Aorta (tissue), 5 donors: ENCODE measurements around the gene SEC61A2. TPM values are rescaled to one million over a fixed set of nuclear protein-coding genes. Genes with fewer than 3 reads are reported as not detected.

Experiments used
- ATAC-seq: fragments of 200-7000 bp; cut with Tn5 transposase; one replicate; pipeline ENCODE4 v1.9.1; 2022; ENCODE audit warnings: moderate library complexity; ENCODE audit not compliant: low FRiP score
- DNase-seq, 2 donors: peaks; one replicate each; pipeline ENCODE4 v3.0.0-alpha.2; 2020
- H3K27ac ChIP-seq, 2 donors: one replicate each; pipeline ENCODE4 v1.5.1; 2013; ENCODE audit warnings: low read length in 2 of 2, mild to moderate bottlenecking in 2 of 2, moderate library complexity in 2 of 2, control low read depth in 1 of 2, inconsistent platforms in 1 of 2, low read depth in 1 of 2
- H3K27me3 ChIP-seq, 2 donors: one replicate each; pipeline ENCODE4 v1.6.1; 2013; ENCODE audit warnings: control low read depth in 1 of 2, low read length in 1 of 2, mild to moderate bottlenecking in 1 of 2, moderate library complexity in 1 of 2; ENCODE audit not compliant: insufficient read depth in 2 of 2, control insufficient read depth in 1 of 2
- H3K36me3 ChIP-seq, 2 donors: one replicate each; pipeline ENCODE4 v1.6.1; 2013; ENCODE audit warnings: control low read depth in 1 of 2, low read length in 1 of 2, mild to moderate bottlenecking in 1 of 2; ENCODE audit not compliant: insufficient read depth in 2 of 2, control insufficient read depth in 1 of 2
- H3K4me1 ChIP-seq, 2 donors: one replicate each; pipeline ENCODE4 v1.6.1; 2013; ENCODE audit warnings: low read length in 2 of 2, control low read depth in 1 of 2, mild to moderate bottlenecking in 1 of 2, moderate library complexity in 1 of 2; ENCODE audit not compliant: insufficient read depth in 2 of 2, control insufficient read depth in 1 of 2
- H3K4me3 ChIP-seq, 2 donors: one replicate each; pipeline ENCODE4 v1.5.1; 2013; ENCODE audit warnings: low read length in 2 of 2, control low read depth in 1 of 2, mild to moderate bottlenecking in 1 of 2
- H3K9me3 ChIP-seq: one replicate; pipeline ENCODE4 v1.6.1; 2013; ENCODE audit warnings: mild to moderate bottlenecking, low read length; ENCODE audit not compliant: control insufficient read depth
- WGBS, 2 donors: extraction: QIAGEN DNeasy Blood & Tissue Kit; methylation state at CpG; one replicate each; pipeline ENCODE4 v1.1.7; 2013; 5-methylcytosine and 5-hydroxymethylcytosine counted together
- intact Hi-C, 2 donors: fragments of 100-400 bp; cut with DNase I; formaldehyde crosslinking; loops; one replicate each; pipeline versions ENCODE4 v1.14.2 to v1.15.0; 2022
- polyA plus RNA-seq, 2 donors: library from polyadenylated mRNA; stranded (reverse); fragments of 200-250 nt; gene quantifications; one replicate each; pipeline ENCODE4 v1.2.3, GENCODE V29; 2013
- total RNA-seq, 2 donors: library from RNA; stranded (reverse); fragmentation: NEBNext Ultra II Directional; extraction: Animal tissue kit (Norgen Biotek cat#: 25700); gene quantifications; one replicate each; pipeline ENCODE4 v1.2.1, GENCODE V29; 2021
- donor health status: healthy with polysubstance abuse.
- donor health status: Bipolar disorder and iron deficiency.
- donor health status: DM: no; HTN: no; CAD: no.
- donor health status: DM: no; HTN: no; CAD: no.
- donor health status: DM: yes; HTN: yes; CAD: no.

SEC61A2 gene
- total and polyA plus RNA-seq, 4 donors = 3.3 to 8.7 (median 7.0) TPM

DNA sequence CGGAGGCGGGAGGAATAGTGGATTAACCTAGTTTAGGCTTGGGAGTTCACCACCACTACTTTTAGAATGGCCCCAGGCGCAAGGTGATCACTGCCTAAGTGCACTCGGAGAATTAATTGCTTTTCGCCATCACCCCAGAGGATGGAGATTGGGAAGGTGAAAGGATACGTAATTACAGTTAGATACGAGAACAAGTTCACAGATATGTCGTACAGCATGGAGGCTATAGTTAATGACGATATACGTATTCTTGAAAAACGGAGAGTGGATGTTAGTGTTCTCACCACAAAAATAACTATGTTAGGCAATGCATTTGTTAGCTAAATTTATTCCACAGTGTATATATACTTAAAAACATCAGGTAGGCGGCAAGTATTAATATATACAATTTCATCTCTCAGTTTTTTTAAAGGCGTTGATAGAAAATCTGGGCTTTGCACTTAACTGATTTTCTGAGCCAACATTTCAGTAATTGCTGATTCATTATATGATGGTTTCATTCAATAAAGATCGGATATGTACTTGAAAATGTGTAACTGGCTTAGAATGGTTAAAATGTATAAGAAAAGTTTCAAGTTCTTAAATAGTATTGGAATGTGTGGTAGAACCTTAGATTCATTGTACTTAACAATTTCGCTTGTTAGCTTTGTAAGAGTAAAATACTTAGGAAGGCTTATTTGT lies 67.2 kb downstream of the SEC61A2 start:
- no peak for ATAC-seq
- DNase-seq = no peak
- Histone ChIP-seq H3K27me3 (no peaks in the 10 kb centered on the region), H3K4me1 (peaks cover 0 to 6% of the 10 kb centered on the region in 2 donors), H3K27ac (peak overlapping the region in 1 of 2 donors; percentile 71), H3K36me3 (peaks cover 0 to 4% of the 10 kb centered on the region in 2 donors), H3K9me3 (no peaks in the 10 kb centered on the region), H3K4me3 (peak overlapping the region; percentile 79 to 93)
- WGBS, 2 donors = 8 to 9% methylated on average over 15 of the region's 15 CpGs
- intact Hi-C loops = no loop called here

DNA sequence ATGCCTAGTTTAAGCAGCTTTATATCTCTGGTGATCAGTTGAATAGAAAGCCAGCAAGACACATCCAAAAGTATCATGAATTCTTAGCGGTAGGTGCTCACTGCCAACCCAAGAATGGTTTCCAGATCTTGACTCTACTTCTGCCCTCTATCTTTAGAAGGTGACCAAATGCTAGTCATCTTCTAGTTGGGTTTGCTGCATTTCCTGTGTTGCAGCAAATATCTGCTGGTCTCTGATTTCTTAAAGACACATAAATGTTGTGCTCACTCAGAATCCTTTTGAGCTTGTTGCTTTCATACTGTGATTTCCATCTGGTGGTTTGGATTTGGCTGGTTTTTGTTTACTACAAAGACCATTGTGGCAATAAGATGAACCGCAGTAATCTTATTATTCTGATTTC lies 68.7 kb downstream of the SEC61A2 start:
- ATAC-seq = no peak
- Histone ChIP-seq H3K27me3 (no peaks in the 10 kb centered on the region), H3K27ac (no peak overlapping the region), H3K4me3 (no peak overlapping the region), H3K36me3 (peaks cover 3 to 4% of the 10 kb centered on the region in 2 donors), H3K4me1 (peaks cover 0 to 6% of the 10 kb centered on the region in 2 donors), H3K9me3 (no peaks in the 10 kb centered on the region)
- WGBS, 2 donors = 80 to 88% methylated on average over 2 of the region's 2 CpGs
- intact Hi-C loops = no loop called here
- no peak for DNase-seq

DNA sequence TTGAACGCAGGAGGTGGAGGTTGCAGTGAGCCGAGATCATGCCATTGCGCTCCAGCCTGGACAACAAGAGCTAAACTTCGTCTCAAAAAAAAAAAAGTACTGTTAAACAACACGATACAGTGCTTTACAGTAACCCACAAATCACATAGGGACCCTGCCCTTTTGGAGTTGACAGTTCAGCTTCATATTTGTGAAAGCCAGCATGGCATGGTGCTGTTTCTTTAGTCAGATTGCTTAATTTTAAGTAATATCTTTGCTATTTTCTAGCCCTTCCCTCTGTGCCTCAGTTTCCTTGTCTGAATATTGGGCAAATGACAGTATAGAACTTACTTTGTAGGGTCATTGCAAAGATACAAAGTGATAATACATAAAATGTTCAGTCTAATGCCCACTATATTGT lies 71.4 kb downstream of the SEC61A2 start:
- Histone ChIP-seq H3K36me3 (peaks cover 3 to 4% of the 10 kb centered on the region in 2 donors), H3K9me3 (no peaks in the 10 kb centered on the region), H3K27ac (no peak overlapping the region), H3K4me1 (no peaks in the 10 kb centered on the region), H3K4me3 (no peak overlapping the region), H3K27me3 (no peaks in the 10 kb centered on the region)
- 93 to 94% methylated on average over 5 of the region's 5 CpGs for WGBS, 2 donors
- ATAC-seq (no peak), DNase-seq (no peak)
- intact Hi-C loops = no loop called here

DNA sequence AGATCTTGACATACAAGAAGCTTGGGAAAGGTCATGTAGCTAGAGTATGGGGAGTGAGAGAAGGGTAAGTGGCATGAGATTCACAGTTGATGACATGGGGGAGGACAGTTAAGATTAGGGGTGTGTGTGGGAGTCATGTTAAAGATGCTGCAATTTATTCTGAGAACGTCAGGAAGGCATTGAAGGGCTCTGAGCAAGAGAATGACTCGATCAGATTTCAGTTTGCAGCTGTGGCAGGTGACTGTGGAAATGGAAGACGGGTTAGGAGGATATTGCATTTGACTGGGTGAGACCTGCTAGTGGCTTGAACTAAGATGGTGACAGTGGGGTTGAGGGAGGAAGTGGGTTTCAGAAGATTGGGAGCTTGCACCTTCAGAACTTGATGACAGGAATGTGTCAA lies 72.1 kb downstream of the SEC61A2 start:
- WGBS, 2 donors = 86 to 87% methylated on average over 3 of the region's 3 CpGs
- H3K36me3 ChIP-seq = peaks cover 3 to 4% of the 10 kb centered on the region in 2 donors
- ATAC-seq (no peak), DNase-seq (no peak)
- H3K27ac ChIP-seq = no peak overlapping the region
- no peaks in the 10 kb centered on the region for H3K27me3 ChIP-seq
- H3K4me3 ChIP-seq = no peak overlapping the region
- H3K4me1 ChIP-seq = no peaks in the 10 kb centered on the region
- H3K9me3 ChIP-seq = no peaks in the 10 kb centered on the region
- intact Hi-C loops = no loop called here

DNA sequence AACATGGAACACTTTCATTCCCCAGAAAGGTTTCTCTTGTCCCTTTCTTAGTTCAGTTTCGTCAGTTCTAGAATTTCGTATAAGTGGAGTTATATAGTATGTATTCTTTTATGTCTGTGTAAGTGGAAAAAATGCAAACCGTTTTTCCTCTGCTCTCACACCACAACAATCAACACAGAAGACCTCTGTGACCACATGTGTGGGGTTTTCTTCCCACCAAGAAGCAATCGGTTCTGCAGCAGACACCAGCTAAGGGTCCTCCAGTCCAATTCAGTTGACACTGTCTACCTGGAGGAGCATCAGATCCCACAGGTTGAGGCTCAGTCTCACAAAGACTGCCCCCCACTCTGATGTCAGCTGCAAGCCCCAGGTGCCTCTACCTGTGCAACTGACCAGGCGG lies 72.7 kb downstream of the SEC61A2 start:
- Histone ChIP-seq H3K36me3 (peaks cover 3 to 4% of the 10 kb centered on the region in 2 donors), H3K4me1 (no peaks in the 10 kb centered on the region), H3K9me3 (no peaks in the 10 kb centered on the region), H3K27ac (no peak overlapping the region), H3K4me3 (no peak overlapping the region), H3K27me3 (no peaks in the 10 kb centered on the region)
- DNase-seq (no peak), ATAC-seq (no peak)
- intact Hi-C loops = no loop called here
- 82 to 87% methylated on average over 5 of the region's 5 CpGs for WGBS, 2 donors

DNA sequence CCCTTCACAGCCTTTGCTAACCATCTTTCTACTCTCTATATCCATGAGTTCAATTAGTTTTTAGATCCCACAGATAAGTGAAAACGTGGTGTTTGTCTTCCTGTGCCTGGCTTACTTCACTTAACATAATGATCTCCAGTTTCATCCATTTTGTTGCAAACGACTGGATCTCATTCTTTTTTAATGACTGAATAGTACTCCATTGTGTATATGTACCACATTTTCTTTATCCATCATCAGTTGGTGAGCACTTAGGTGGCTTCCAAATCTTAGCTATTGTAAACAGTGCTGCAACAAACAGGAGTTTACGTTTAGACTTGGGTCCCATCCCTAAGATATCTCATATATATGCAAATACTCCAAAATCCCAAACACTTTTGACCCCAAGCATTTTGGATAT lies 75.6 kb downstream of the SEC61A2 start:
- no peaks in the 10 kb centered on the region for H3K4me1 ChIP-seq
- intact Hi-C loops = no loop called here
- H3K27me3 ChIP-seq = no peaks in the 10 kb centered on the region
- no peak overlapping the region for H3K4me3 ChIP-seq
- ATAC-seq (no peak), DNase-seq (no peak)
- H3K27ac ChIP-seq = no peak overlapping the region
- no peaks in the 10 kb centered on the region for H3K9me3 ChIP-seq
- 93 to 96% methylated on average over 3 of the region's 3 CpGs for WGBS, 2 donors
- peaks cover 0 to 3% of the 10 kb centered on the region in 2 donors for H3K36me3 ChIP-seq

DNA sequence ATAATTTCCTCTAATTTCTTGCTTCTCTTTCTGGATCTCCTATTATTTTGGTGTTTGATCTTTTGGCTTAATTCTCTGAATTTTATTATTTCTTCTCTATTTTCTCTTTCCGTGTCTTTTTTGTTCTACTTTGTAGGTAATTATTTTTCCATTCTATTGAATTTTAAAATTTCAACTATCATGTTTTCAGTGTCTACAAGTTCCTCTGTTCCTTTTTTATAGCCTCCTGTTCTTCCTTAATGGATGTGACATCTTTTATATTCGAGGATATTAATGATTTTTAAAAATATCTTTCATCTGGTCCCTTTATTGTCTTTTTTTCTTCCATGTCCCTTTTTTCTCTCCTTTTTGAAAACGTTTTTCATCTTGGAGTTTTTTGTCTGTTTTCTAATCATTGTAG lies 77.6 kb downstream of the SEC61A2 start:
- no peak for DNase-seq
- WGBS, 2 donors = 78 to 86% methylated on average over 3 of the region's 3 CpGs
- Histone ChIP-seq H3K4me1 (no peaks in the 10 kb centered on the region), H3K27me3 (no peaks in the 10 kb centered on the region), H3K27ac (no peak overlapping the region), H3K4me3 (no peak overlapping the region), H3K9me3 (no peaks in the 10 kb centered on the region), H3K36me3 (peaks cover 0 to 5% of the 10 kb centered on the region in 2 donors)
- no peak for ATAC-seq
- intact Hi-C loops = no loop called here

DNA sequence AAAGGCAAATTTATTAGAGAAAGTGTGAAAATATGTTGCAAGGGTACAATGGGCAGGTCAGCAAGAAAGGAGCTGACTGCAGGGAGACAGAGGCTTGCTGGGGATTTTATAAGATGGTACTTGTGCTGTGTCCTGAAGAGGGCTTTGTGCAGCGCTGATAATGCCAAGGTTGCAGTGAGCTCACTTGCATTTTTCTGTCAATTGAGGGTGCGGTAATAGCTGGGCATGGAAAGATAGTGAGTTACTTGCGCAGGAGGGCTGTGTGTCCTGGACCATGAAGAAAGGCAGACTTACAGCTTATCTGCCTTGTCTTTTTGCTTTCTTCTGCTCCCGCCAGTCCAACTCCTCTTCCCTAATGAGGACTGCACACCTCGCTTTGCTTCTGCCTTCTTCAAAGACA lies 79.0 kb downstream of the SEC61A2 start:
- H3K27ac ChIP-seq = no peak overlapping the region
- intact Hi-C loops = no loop called here
- no peak overlapping the region for H3K4me3 ChIP-seq
- DNase-seq (no peak), ATAC-seq (no peak)
- WGBS, 2 donors = 96 to 98% methylated on average over 5 of the region's 5 CpGs
- no peaks in the 10 kb centered on the region for H3K27me3 ChIP-seq
- H3K36me3 ChIP-seq = peaks cover 0 to 3% of the 10 kb centered on the region in 2 donors
- H3K9me3 ChIP-seq = no peaks in the 10 kb centered on the region
- H3K4me1 ChIP-seq = no peaks in the 10 kb centered on the region

DNA sequence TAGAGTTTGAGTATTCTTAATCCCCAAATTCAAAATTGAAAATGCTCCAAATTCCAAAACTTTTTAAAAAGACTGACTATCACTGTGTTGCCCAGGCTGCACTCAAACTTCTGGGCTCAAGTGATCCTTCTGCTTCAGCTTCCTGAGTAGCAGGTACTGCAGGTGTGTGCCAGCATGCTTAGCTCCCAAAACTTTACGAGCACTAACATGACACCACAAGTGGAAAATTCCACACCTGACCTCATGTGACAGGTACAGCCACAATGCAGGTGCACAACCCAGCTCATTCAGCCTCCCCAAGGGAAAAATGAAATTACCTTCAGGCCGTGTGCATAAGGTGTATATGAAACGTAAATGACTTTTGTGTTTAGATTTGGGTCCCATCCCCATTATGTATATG lies 83.0 kb downstream of the SEC61A2 start:
- no peak for ATAC-seq
- Histone ChIP-seq H3K27me3 (no peaks in the 10 kb centered on the region), H3K4me3 (no peak overlapping the region), H3K9me3 (no peaks in the 10 kb centered on the region), H3K27ac (no peak overlapping the region), H3K36me3 (peaks cover 3 to 7% of the 10 kb centered on the region in 2 donors), H3K4me1 (no peaks in the 10 kb centered on the region)
- DNase-seq = no peak
- WGBS, 2 donors = 88 to 91% methylated on average over 3 of the region's 3 CpGs
- intact Hi-C loops = no loop called here
